Left colon (tissue), 2 donors: ENCODE results near the gene DDX31. TPM values are rescaled to one million over a fixed set of nuclear protein-coding genes. Genes with fewer than 3 reads are reported as not detected.

Experiments used
- ATAC-seq: fragments of 200-7000 bp; cut with Tn5 transposase; one replicate; pipeline ENCODE4 v1.9.1; 2020; ENCODE audit warnings: mild to moderate bottlenecking, moderate library complexity
- DNase-seq, 2 donors: peaks; one replicate each; pipeline ENCODE4 v3.0.0-alpha.2; 2020
- intact Hi-C, 2 donors: fragments of 100-400 bp; cut with DNase I in 1 of 2; cut with micrococcal nuclease in 1 of 2; formaldehyde crosslinking; loops; one replicate each; pipeline versions ENCODE4 v1.11.2 to v1.14.0; 2022; cut with DNase I, micrococcal nuclease
- total RNA-seq, 2 donors: library from RNA; stranded (reverse); fragmentation: NEBNext Ultra II Directional; extraction: Animal tissue kit (Norgen Biotek cat#: 25700); gene quantifications; one replicate each; pipeline ENCODE4 v1.2.1, GENCODE V29; 2021
- donor health status: DM: no; HTN: no; CAD: no.
- donor health status: DM: yes; HTN: yes; CAD: no.

Gene DDX31
- total RNA-seq, 2 donors from 2014 or later, result 7.3 to 11.9 TPM

- DNase-seq (no peak), ATAC-seq (no peak)
- intact Hi-C loops, result no loop called here
Observed at GRCh38 chr9:132543251-132543650, 126.5 kb downstream of the DDX31 start.

Other genes with a start within 250 kb of the DDX31 start
- gene BARHL1, start 87.4 kb downstream of the DDX31 start, total RNA-seq, result not detected
- 10 to 100 TPM; 10.6 to 10.8 TPM for gene GTF3C4, start 481 bp upstream of the DDX31 start, total RNA-seq
- gene AK8, start 208.3 kb upstream of the DDX31 start, total RNA-seq, result under 1 TPM in 1 of 2 donors, not detected in 1; 0.67 TPM
- 1 to 10 TPM; 1.2 to 2.6 TPM for gene SPACA9, start 208.9 kb upstream of the DDX31 start, total RNA-seq